Measurements from ENCODE around the gene PTPRA. TPM values are rescaled to one million over a fixed set of nuclear protein-coding genes. Genes with fewer than 3 reads are reported as not detected.

PTPRA gene
- total RNA-seq, 1 experiment from 2014 or later: 45.2 TPM

GRCh38 chr20:2846698-2847097, 26.6 kb upstream of the PTPRA start:
- Mint-ChIP-seq H3K27me3 (ENCODE audit: low read depth) (no peaks in the 10 kb centered on the region; the same call in 1 of the 2 replicates), H3K27ac (no peak overlapping the region)
- H3K14ac ChIP-seq (ENCODE audit: insufficient read depth, low read length): no peak overlapping the region

More at GRCh38 chr20:2846698-2847097, 26.6 kb upstream of the PTPRA start:
- Histone ChIP-seq H3K27ac (ENCODE audit: insufficient read length, low read depth, low read length) (no peak overlapping the region), H3K18ac (ENCODE audit: insufficient read length, low read depth, low read length) (no peak overlapping the region), H2BK5ac (ENCODE audit: insufficient read length, low read length) (no peak overlapping the region), H2AK5ac (ENCODE audit: insufficient read length, low read length) (no peak overlapping the region), H3K4ac (ENCODE audit: low read depth, low read length) (no peak overlapping the region), H2BK120ac (ENCODE audit: low read depth, low read length, poor library complexity, severe bottlenecking) (no peak overlapping the region), H4K91ac (ENCODE audit: insufficient read length, low read depth, low read length) (no peak overlapping the region), H2BK20ac (ENCODE audit: low read depth, low read length, poor library complexity, severe bottlenecking) (no peak overlapping the region), H4K8ac (replicated peaks; ENCODE audit: insufficient read length, low read depth, low read length) (no peak overlapping the region), H2BK15ac (ENCODE audit: low read depth, low read length) (no peak overlapping the region), H3K79me2 (ENCODE audit: insufficient read depth, low read length) (no peaks in the 10 kb centered on the region), H3K56ac (ENCODE audit: insufficient read length, low read depth, low read length) (no peak overlapping the region), H3K4me2 (ENCODE audit: insufficient read depth, insufficient read length, low read length) (no peak overlapping the region), H4K20me1 (ENCODE audit: control insufficient read depth, insufficient read depth, insufficient read length) (no peaks in the 10 kb centered on the region), H3K79me1 (ENCODE audit: insufficient read depth, low read depth, low read length, poor library complexity, severe bottlenecking) (no peaks in the 10 kb centered on the region), H2BK12ac (ENCODE audit: insufficient read length, low read depth, low read length) (no peak overlapping the region), H3K27me3 (ENCODE audit: insufficient read depth, low read length) (no peaks in the 10 kb centered on the region), H3K9ac (ENCODE audit: extremely low read depth, insufficient read length, low read length) (no peak overlapping the region), H2AFZ (ENCODE audit: low read length) (no peak overlapping the region), H4K5ac (ENCODE audit: insufficient read length, low read depth, low read length) (no peak overlapping the region), H3K23ac (ENCODE audit: insufficient read length, low read depth, low read length) (no peak overlapping the region), H3K9me3 (ENCODE audit: control insufficient read depth, low read depth, low read length) (no peaks in the 10 kb centered on the region), H3K23me2 (ENCODE audit: insufficient read length, low read depth, low read length, poor library complexity, severe bottlenecking) (no peaks in the 10 kb centered on the region), H3T11ph (ENCODE audit: low read length) (no peak overlapping the region), H3K4me1 (ENCODE audit: insufficient read depth, low read length) (no peaks in the 10 kb centered on the region)
- no peak for TF ChIP-seq CTCF (conservative IDR thresholded peaks at IDR 0.05)
- Mint-ChIP-seq H3K4me1 (no peaks in the 10 kb centered on the region; a peak in 2 of 4 replicates), H3K9me3 (no peaks in the 10 kb centered on the region; a peak in 1 of 5 replicates), H3K4me3 (no peak overlapping the region), H3K36me3 (ENCODE audit: insufficient read depth in 1 of 3, low read depth in 3 of 3) (no peaks in the 10 kb centered on the region)
- no peak for DNase-seq
- no CpG with 5 or more reads among the region's 5 CpGs for WGBS (ENCODE audit: extremely low coverage, insufficient read length, low lambda C conversion rate)
